GM12864 (cell line): ENCODE results near the gene GFI1B.

ENCODE experiments used
- DNase-seq: peaks from one replicate; pipeline ENCODE4 v3.0.0-alpha.2; 2011; ENCODE audit warnings: low read depth
- H3K4me3 ChIP-seq: 2 replicates; pipeline ENCODE4 v1.5.1; 2011; ENCODE audit warnings: mild to moderate bottlenecking, low read depth, low read length, control low read depth
- CTCF ChIP-seq: IDR thresholded peaks from 2 replicates; pipeline ENCODE4 v1.5.1; 2011; ENCODE audit warnings: low read depth, mild to moderate bottlenecking, moderate library complexity, low read length, control low read depth, inconsistent platforms; ENCODE audit errors: missing control alignments

The GFI1B gene

GRCh38 chr9:133030317-133031129 lies 52.0 kb downstream of the GFI1B start, which contains the start of gene GTF3C5:
GTF3C5 (plus strand) TSS chr9:133030997; CDS start chr9:133031012, 15 bp downstream.
- H3K4me3 ChIP-seq, result peak within 1 kb of the TSS; percentile 63
- no peak for TF ChIP-seq CTCF
- DNase-seq, result peak; percentile 98

DNA sequence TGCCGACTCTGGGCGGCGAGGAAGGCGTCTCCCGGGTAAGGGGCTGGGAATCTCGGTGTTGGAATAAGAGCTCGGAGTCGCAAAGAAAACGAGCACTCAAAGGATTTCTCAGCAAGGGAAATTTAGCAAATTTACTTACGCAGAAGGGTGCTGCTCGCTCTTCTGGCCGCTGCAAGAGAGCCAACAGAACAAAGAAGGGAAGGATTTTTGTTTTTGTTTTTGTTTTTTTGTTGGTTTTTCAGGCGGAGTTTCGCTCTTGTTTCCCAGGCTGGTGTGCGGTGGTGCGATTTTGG lies 52.6 kb downstream of the GFI1B start:
- H3K4me3 ChIP-seq, result peak overlapping the region; percentile 63
- TF ChIP-seq CTCF, result no peak
- no peak for DNase-seq

GRCh38 chr9:133031496-133031911 lies 53.0 kb downstream of the GFI1B start:
- peak overlapping the region; percentile 63 for H3K4me3 ChIP-seq
- DNase-seq, result no peak

DNA sequence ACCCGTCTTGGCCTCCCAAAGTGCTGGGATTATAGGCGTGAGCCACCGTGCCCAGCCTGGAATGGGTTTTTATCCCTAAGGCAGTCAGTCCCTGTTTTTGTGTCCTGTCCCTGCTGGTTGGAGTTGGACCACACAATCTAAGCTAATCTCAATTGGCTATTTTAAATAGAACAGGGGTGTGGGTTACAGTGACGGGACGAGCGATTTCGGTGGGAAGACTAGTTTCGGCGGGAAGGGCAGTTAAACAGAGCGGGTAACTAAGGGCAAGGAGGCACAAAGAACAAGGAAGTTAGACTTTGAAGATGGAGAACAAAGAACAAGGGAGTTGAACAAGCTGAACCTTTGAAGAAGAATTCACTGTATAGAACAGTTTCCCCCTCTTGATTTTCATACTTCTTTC lies 53.7 kb downstream of the GFI1B start:
- peak overlapping the region; percentile 63; the same call in 1 of the 2 replicates for H3K4me3 ChIP-seq
- no peak for DNase-seq
- TF ChIP-seq CTCF, result no peak

More at GRCh38 chr9:133031496-133031911, 53.0 kb downstream of the GFI1B start:
- TF ChIP-seq CTCF, result no peak

DNA sequence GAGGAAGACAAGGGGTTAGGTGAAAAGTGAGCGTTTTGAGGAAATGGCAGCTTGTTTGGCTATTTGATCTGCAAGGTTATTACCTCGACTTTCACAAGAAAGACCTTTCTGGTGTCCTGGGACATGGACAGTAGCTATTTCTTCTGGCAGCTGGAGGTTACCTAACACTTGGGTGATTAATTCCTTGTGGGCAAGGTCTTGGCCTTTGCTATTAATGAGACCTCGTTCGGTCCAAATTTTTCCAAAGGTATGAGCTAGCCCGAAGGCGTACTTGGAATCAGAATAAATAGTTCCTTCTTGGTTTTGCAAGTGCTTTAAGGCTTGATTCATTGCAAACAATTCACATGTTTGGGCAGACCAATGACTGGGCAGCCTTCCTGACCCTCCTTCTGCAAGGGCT lies 57.2 kb downstream of the GFI1B start:
- TF ChIP-seq CTCF, result no peak
- DNase-seq, result no peak
- no peak overlapping the region for H3K4me3 ChIP-seq

- no peak for DNase-seq
- TF ChIP-seq CTCF, result no peak
- H3K4me3 ChIP-seq, result no peak overlapping the region
Measured at GRCh38 chr9:133037775-133038515, 59.5 kb downstream of the GFI1B start.
